ENCODE measurements around the gene TOP3A. TPM values are rescaled to one million over a fixed set of nuclear protein-coding genes. Genes with fewer than 3 reads are reported as not detected.

TOP3A gene
- total RNA-seq, 1 experiment from 2014 or later: 68.7 TPM

DNA sequence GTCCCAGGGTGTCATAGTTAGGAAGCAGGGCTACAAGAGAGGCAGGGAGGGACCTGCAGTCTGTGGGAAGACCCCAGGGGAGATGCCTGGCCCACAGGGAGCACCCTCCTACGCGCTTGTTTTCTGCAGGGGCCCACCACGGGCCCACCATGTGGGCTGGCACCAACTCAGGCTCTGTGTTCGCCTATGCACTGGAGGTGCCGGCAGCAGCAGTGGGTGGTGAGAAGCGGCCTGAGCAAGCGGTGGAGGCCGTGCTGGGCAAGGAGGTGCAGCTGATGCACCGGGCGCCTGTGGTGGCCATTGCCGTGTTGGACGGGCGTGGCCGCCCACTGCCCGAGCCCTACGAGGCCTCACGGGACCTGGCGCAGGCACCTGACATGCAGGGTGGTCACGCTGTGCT is 74.3 kb downstream of the TOP3A start:
- TF ChIP-seq, protein P1, sequence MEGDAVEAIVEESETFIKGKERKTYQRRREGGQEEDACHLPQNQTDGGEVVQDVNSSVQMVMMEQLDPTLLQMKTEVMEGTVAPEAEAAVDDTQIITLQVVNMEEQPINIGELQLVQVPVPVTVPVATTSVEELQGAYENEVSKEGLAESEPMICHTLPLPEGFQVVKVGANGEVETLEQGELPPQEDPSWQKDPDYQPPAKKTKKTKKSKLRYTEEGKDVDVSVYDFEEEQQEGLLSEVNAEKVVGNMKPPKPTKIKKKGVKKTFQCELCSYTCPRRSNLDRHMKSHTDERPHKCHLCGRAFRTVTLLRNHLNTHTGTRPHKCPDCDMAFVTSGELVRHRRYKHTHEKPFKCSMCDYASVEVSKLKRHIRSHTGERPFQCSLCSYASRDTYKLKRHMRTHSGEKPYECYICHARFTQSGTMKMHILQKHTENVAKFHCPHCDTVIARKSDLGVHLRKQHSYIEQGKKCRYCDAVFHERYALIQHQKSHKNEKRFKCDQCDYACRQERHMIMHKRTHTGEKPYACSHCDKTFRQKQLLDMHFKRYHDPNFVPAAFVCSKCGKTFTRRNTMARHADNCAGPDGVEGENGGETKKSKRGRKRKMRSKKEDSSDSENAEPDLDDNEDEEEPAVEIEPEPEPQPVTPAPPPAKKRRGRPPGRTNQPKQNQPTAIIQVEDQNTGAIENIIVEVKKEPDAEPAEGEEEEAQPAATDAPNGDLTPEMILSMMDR (conservative IDR thresholded peaks at IDR 0.05): no peak
- H2AFZ ChIP-seq (ENCODE audit: low read length): no peak overlapping the region
- Mint-ChIP-seq H3K27ac (no peak overlapping the region), H3K9me3 (no peaks in the 10 kb centered on the region), H3K4me1 (0 out of 4 replicates have a peak, but pooled peaks cover 0 to 1% of the 10 kb centered on the region in 2 experiments), H3K27me3 (ENCODE audit: low read depth) (no peaks in the 10 kb centered on the region), H3K4me3 (no peak overlapping the region), H3K36me3 (ENCODE audit: insufficient read depth in 1 of 3, low read depth in 3 of 3) (peaks cover 22 to 76% (median 67%) of the 10 kb centered on the region in 3 experiments)
- no peaks in the 10 kb centered on the region for H3K79me2 ChIP-seq (ENCODE audit: insufficient read depth, low read length)
- no peak for DNase-seq
- H3K4me1 ChIP-seq (ENCODE audit: insufficient read depth, low read length): no peaks in the 10 kb centered on the region
- H4K5ac ChIP-seq (ENCODE audit: insufficient read length, low read depth, low read length): no peak overlapping the region
- no peak overlapping the region for H2BK5ac ChIP-seq (ENCODE audit: insufficient read length, low read length)
- H4K20me1 ChIP-seq (ENCODE audit: control insufficient read depth, insufficient read depth, insufficient read length): peaks cover 3% of the 10 kb centered on the region
- no peak overlapping the region for H4K8ac ChIP-seq (replicated peaks; ENCODE audit: insufficient read length, low read depth, low read length)
- H3K14ac ChIP-seq (ENCODE audit: insufficient read depth, low read length): no peak overlapping the region
- no peak overlapping the region for H3K18ac ChIP-seq (ENCODE audit: insufficient read length, low read depth, low read length)
- H2BK120ac ChIP-seq (ENCODE audit: low read depth, low read length, poor library complexity, severe bottlenecking): no peak overlapping the region
- no peak overlapping the region for H4K91ac ChIP-seq (ENCODE audit: insufficient read length, low read depth, low read length)
- no peaks in the 10 kb centered on the region for H3K79me1 ChIP-seq (ENCODE audit: insufficient read depth, low read depth, low read length, poor library complexity, severe bottlenecking)
- no peak overlapping the region for H3K4ac ChIP-seq (ENCODE audit: low read depth, low read length)
- H3T11ph ChIP-seq (ENCODE audit: low read length): no peak overlapping the region
- H3K23me2 ChIP-seq (ENCODE audit: insufficient read length, low read depth, low read length, poor library complexity, severe bottlenecking): no peaks in the 10 kb centered on the region
- no peak overlapping the region for H3K9ac ChIP-seq (ENCODE audit: extremely low read depth, insufficient read length, low read length)
- H3K9me3 ChIP-seq (ENCODE audit: control insufficient read depth, low read depth, low read length): no peaks in the 10 kb centered on the region
- H3K56ac ChIP-seq (ENCODE audit: insufficient read length, low read depth, low read length): no peak overlapping the region
- no peaks in the 10 kb centered on the region for H3K27me3 ChIP-seq (ENCODE audit: insufficient read depth, low read length)
- no peak overlapping the region for H3K4me2 ChIP-seq (ENCODE audit: insufficient read depth, insufficient read length, low read length)
- no peak overlapping the region for H3K27ac ChIP-seq (ENCODE audit: insufficient read length, low read depth, low read length)
- H2AK5ac ChIP-seq (ENCODE audit: insufficient read length, low read length): no peak overlapping the region
- no peak overlapping the region for H3K23ac ChIP-seq (ENCODE audit: insufficient read length, low read depth, low read length)
- H2BK20ac ChIP-seq (ENCODE audit: low read depth, low read length, poor library complexity, severe bottlenecking): no peak overlapping the region
- no peak overlapping the region for H2BK12ac ChIP-seq (ENCODE audit: insufficient read length, low read depth, low read length)
- H2BK15ac ChIP-seq (ENCODE audit: low read depth, low read length): no peak overlapping the region
- no CpG with 5 or more reads among the region's 19 CpGs for WGBS (ENCODE audit: extremely low coverage, insufficient read length, low lambda C conversion rate)
